Neuronal stem cell (in vitro differentiated cells): ENCODE measurements around the gene PBX2.
A peak's percentile ranks its signal among the peaks of the same experiment; 100 is the strongest.

Experiments used
- DNase-seq: peaks from one replicate; pipeline ENCODE4 v3.0.0-alpha.2; 2013; ENCODE audit warnings: low spot score
- H2AFZ ChIP-seq: one replicate; pipeline ENCODE4 v1.6.1; 2013; ENCODE audit warnings: mild to moderate bottlenecking, low read length, inconsistent platforms
- H2AK5ac ChIP-seq: 2 replicates; pipeline ENCODE4 v1.6.1; 2013; ENCODE audit warnings: low read depth, mild to moderate bottlenecking, inconsistent platforms, low read length, moderate library complexity, mixed read lengths
- H2BK120ac ChIP-seq: 2 replicates; pipeline ENCODE4 v1.6.1; 2013; ENCODE audit warnings: low read depth, mild to moderate bottlenecking, inconsistent platforms, low read length, moderate library complexity, mixed read lengths
- H2BK12ac ChIP-seq: one replicate; pipeline ENCODE4 v1.6.1; 2013; ENCODE audit warnings: low read length, inconsistent platforms
- H2BK15ac ChIP-seq: 2 replicates; pipeline ENCODE4 v1.6.1; 2013; ENCODE audit warnings: mild to moderate bottlenecking, low read length, inconsistent platforms, mixed read lengths
- H2BK5ac ChIP-seq: one replicate; pipeline ENCODE4 v1.6.1; 2013; ENCODE audit warnings: inconsistent platforms, mild to moderate bottlenecking, low read length, moderate library complexity
- H3K14ac ChIP-seq: one replicate; pipeline ENCODE4 v1.6.1; 2013; ENCODE audit warnings: low read length, inconsistent platforms
- H3K18ac ChIP-seq: 2 replicates; pipeline ENCODE4 v1.6.1; 2013; ENCODE audit warnings: low read length, inconsistent platforms
- H3K23ac ChIP-seq: 2 replicates; pipeline ENCODE4 v1.6.1; 2013; ENCODE audit warnings: low read depth, mild to moderate bottlenecking, mixed read lengths, low read length, inconsistent platforms; ENCODE audit not compliant: poor library complexity
- H3K27ac ChIP-seq: replicated peaks from 3 replicates; pipeline ENCODE4 v1.5.1; 2013; ENCODE audit warnings: low read length, inconsistent platforms
- H3K27me3 ChIP-seq, 3 experiments: 2 replicates each; pipeline ENCODE4 v1.6.1; 2013; ENCODE audit warnings: low read length in 3 of 3, mild to moderate bottlenecking in 2 of 3, inconsistent platforms in 1 of 3, low read depth in 1 of 3, mixed read lengths in 1 of 3, moderate library complexity in 1 of 3; ENCODE audit not compliant: control insufficient read depth in 3 of 3, insufficient read depth in 3 of 3
- H3K36me3 ChIP-seq, 2 donors: replicated peaks in 1 of 2; 2 replicates each; pipeline ENCODE4 v1.6.1; 2013; ENCODE audit warnings: low read length in 2 of 2; ENCODE audit not compliant: control insufficient read depth in 2 of 2, insufficient read depth in 2 of 2
- H3K4ac ChIP-seq: 2 replicates; pipeline ENCODE4 v1.6.1; 2013; ENCODE audit warnings: inconsistent platforms, mild to moderate bottlenecking, low read length, moderate library complexity
- H3K4me1 ChIP-seq, 2 donors: 1 replicate in 1 of 2; 2 replicates in 1 of 2; pipeline ENCODE4 v1.6.1; 2013; ENCODE audit warnings: low read length in 2 of 2, low read depth in 1 of 2; ENCODE audit not compliant: control insufficient read depth in 2 of 2, insufficient read depth in 1 of 2
- H3K4me2 ChIP-seq: one replicate; pipeline ENCODE4 v1.6.1; 2013; ENCODE audit warnings: mild to moderate bottlenecking, low read length, inconsistent platforms; ENCODE audit not compliant: insufficient read depth, poor library complexity, severe bottlenecking
- H3K4me3 ChIP-seq, 2 donors: 2 replicates each; pipeline ENCODE4 v1.5.1; 2013; ENCODE audit warnings: low read length in 2 of 2, mild to moderate bottlenecking in 2 of 2, inconsistent platforms in 1 of 2, moderate library complexity in 1 of 2
- H3K79me1 ChIP-seq: one replicate; pipeline ENCODE4 v1.6.1; 2013; ENCODE audit warnings: low read depth, mild to moderate bottlenecking, inconsistent platforms, low read length, moderate library complexity
- H3K9ac ChIP-seq: one replicate; pipeline ENCODE4 v1.6.1; 2013; ENCODE audit warnings: mild to moderate bottlenecking, low read depth, low read length, inconsistent platforms; ENCODE audit not compliant: poor library complexity
- H3K9me3 ChIP-seq, 2 donors: replicated peaks in 1 of 2; 2 replicates each; pipeline versions ENCODE3 to v1.6.1; 2013; ENCODE audit warnings: low read length in 2 of 2, mild to moderate bottlenecking in 2 of 2, inconsistent platforms in 1 of 2, low read depth in 1 of 2, mixed read lengths in 1 of 2, moderate library complexity in 1 of 2; ENCODE audit not compliant: control insufficient read depth in 2 of 2, insufficient read depth in 1 of 2
- H4K8ac ChIP-seq: one replicate; pipeline ENCODE4 v1.6.1; 2013; ENCODE audit warnings: low read depth, mild to moderate bottlenecking, inconsistent platforms, low read length, moderate library complexity
- H4K91ac ChIP-seq: one replicate; pipeline ENCODE4 v1.6.1; 2013; ENCODE audit warnings: low read length, low read depth, mild to moderate bottlenecking, inconsistent platforms; ENCODE audit not compliant: poor library complexity
- WGBS, 2 donors: extraction: QIAGEN DNeasy Blood & Tissue Kit; methylation state at CpG; one replicate each; pipeline ENCODE4 v1.1.7; 2013; ENCODE audit warnings: missing lambda C conversion rate in 2 of 2, mixed read lengths in 1 of 2; ENCODE audit not compliant: insufficient read length in 2 of 2, insufficient replicate concordance in 1 of 2; ENCODE audit errors: extremely low coverage in 2 of 2; 5-methylcytosine and 5-hydroxymethylcytosine counted together

Gene PBX2

DNA sequence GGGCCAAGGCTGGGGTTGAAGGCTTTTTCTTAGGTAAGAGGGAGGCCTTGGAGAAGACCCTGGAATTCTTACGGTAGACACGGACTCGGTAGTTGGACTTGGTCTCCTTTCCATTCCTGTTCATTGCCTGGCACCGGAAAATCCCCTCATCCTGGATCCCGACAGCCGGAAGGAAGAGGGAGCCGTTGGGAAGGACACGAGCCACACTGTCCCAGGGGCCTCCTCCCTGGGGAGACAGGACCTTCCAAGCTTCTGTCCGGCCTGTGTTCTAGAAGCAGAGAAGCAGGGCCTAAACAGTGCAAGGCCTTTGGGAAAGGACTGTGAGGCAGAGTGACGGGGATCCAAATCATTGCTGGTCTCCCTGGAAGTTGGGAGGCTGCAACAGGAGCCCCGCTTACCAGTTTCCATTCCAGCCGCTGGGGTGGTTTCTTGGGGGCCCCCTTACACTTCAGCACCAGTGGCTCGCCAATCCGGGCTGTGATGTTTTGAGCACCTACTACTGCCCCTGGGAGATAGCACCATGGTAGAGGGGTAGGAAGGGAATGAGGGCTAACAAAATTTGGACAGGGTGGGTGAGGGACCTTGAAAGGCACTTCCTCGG, 6.4 kb downstream of the PBX2 start:
- H3K9ac ChIP-seq = no peak overlapping the region
- H2BK120ac ChIP-seq = no peak overlapping the region
- peaks cover 39 to 74% of the 10 kb centered on the region in 2 donors for H3K36me3 ChIP-seq
- H3K27me3 ChIP-seq = no peaks in the 10 kb centered on the region
- no peak overlapping the region for H3K4ac ChIP-seq
- H4K91ac ChIP-seq = no peak overlapping the region
- DNase-seq = no peak
- H3K27ac ChIP-seq = no peak overlapping the region
- H3K18ac ChIP-seq = no peak overlapping the region
- H4K8ac ChIP-seq = no peak overlapping the region
- H3K9me3 ChIP-seq = no peaks in the 10 kb centered on the region
- no peak overlapping the region for H3K4me3 ChIP-seq
- H3K4me2 ChIP-seq = no peak overlapping the region
- no peak overlapping the region for H2BK15ac ChIP-seq
- no CpG with 5 or more reads among the region's 15 CpGs for WGBS, 2 donors
- peaks cover 5 to 9% of the 10 kb centered on the region in 2 donors for H3K4me1 ChIP-seq
- no peak overlapping the region for H2BK5ac ChIP-seq
- H3K23ac ChIP-seq = no peak overlapping the region
- H2AFZ ChIP-seq = no peak overlapping the region
- H3K79me1 ChIP-seq = peaks cover 7% of the 10 kb centered on the region
- no peak overlapping the region for H3K14ac ChIP-seq
- no peak overlapping the region for H2BK12ac ChIP-seq
- H2AK5ac ChIP-seq = no peak overlapping the region

DNA sequence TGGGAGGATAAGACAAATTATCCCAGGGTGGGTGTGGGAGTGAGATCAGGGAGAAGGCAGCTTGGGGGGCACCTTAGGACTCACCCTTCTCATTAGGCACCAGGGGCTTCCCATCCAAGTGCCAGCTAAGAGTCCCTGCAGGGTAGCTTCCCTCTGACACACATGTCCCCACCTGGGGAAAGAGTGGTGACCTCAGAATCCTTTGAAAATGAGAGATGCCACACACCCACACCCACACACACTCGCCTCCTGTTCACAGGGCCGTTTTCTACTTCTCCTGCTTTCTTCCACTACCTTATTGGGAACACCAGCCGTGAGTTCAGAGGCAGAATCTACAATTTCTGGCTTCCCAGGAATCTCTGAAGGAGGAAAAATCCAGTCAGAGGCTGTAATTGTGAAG, 7.0 kb downstream of the PBX2 start:
- Histone ChIP-seq H3K4me3 (no peak overlapping the region), H2AFZ (no peak overlapping the region), H2BK120ac (no peak overlapping the region), H3K18ac (no peak overlapping the region), H3K9me3 (no peaks in the 10 kb centered on the region), H3K4me2 (no peak overlapping the region), H3K4me1 (peaks cover 2 to 6% of the 10 kb centered on the region in 2 donors), H3K27me3 (no peaks in the 10 kb centered on the region), H3K4ac (no peak overlapping the region), H3K36me3 (peaks cover 39 to 73% of the 10 kb centered on the region in 2 donors), H2BK5ac (no peak overlapping the region), H3K79me1 (peaks cover 6% of the 10 kb centered on the region), H3K27ac (no peak overlapping the region), H2BK15ac (no peak overlapping the region), H2BK12ac (no peak overlapping the region), H3K23ac (no peak overlapping the region), H3K9ac (no peak overlapping the region), H4K8ac (no peak overlapping the region), H4K91ac (no peak overlapping the region), H2AK5ac (no peak overlapping the region), H3K14ac (no peak overlapping the region)
- no CpG with 5 or more reads among the region's 3 CpGs for WGBS, 2 donors
- no peak for DNase-seq

DNA sequence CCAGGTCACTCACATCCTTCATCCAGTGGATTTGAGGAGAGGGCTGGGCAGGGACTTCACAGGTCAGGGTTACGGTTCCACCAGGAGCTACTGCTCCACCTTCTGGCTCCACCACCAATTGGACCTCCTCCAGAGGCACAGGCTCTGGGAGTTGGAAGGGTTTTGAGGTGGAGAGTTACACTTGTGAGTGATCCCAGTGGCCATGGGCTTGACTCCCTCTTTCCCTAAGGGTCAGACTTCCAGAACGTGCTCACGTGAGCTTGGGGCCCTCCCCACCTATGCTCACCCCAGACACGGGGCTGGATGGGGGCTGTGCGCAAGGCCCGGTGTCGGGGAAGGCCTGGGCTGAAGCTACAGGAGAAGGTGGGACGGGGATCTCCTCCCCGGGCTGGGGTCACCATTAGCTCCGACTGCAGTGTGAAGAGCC, 7.4 kb downstream of the PBX2 start:
- H3K36me3 ChIP-seq = peaks cover 36 to 68% of the 10 kb centered on the region in 2 donors
- no peak overlapping the region for H3K27ac ChIP-seq
- H2BK120ac ChIP-seq = no peak overlapping the region
- H3K4me3 ChIP-seq = no peak overlapping the region
- H3K14ac ChIP-seq = no peak overlapping the region
- no peak overlapping the region for H2AFZ ChIP-seq
- H2BK5ac ChIP-seq = no peak overlapping the region
- WGBS, 2 donors = no CpG with 5 or more reads among the region's 10 CpGs
- no peak overlapping the region for H4K8ac ChIP-seq
- no peak overlapping the region for H3K4me2 ChIP-seq
- no peak overlapping the region for H3K9ac ChIP-seq
- H2AK5ac ChIP-seq = no peak overlapping the region
- peaks cover 2 to 4% of the 10 kb centered on the region in 2 donors for H3K4me1 ChIP-seq
- no peak overlapping the region for H3K4ac ChIP-seq
- no peak overlapping the region for H2BK12ac ChIP-seq
- no peak overlapping the region for H2BK15ac ChIP-seq
- DNase-seq = no peak
- peaks cover 3% of the 10 kb centered on the region for H3K79me1 ChIP-seq
- no peak overlapping the region for H3K18ac ChIP-seq
- no peaks in the 10 kb centered on the region for H3K27me3 ChIP-seq
- no peak overlapping the region for H4K91ac ChIP-seq
- no peak overlapping the region for H3K23ac ChIP-seq
- no peaks in the 10 kb centered on the region for H3K9me3 ChIP-seq

DNA sequence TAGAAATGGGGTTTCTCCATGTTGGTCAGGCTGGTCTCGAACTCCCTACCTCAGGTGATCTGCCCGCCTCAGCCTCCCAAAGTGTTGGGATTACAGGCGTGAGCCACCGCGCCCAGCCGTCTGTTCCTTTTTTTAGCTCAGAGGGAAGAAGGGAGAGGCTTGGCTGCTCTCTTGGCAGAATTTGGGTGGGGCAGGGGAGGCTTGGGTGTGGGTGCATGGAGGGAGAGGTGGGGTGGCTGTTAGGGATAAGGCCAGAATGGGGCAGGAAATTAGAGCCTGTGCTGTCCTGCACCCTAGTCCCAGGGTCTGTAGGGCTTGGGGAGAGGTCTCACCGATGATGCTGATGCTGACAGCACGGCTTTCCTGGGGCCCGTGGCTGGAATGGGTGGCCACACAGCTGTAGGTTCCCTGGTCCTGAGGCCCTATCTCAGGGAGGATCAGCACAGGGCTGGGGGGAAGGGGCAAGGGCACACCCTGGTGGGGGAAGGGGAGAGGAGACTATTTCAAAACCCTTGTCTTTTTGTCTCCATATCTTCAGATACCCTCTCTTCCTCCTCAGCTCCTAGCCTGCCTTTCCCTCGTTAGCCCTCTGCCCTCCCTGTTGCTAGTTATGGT, 8.0 kb downstream of the PBX2 start:
- Histone ChIP-seq H3K4me2 (no peak overlapping the region), H3K4ac (no peak overlapping the region), H2BK15ac (no peak overlapping the region), H3K4me3 (no peak overlapping the region), H3K18ac (no peak overlapping the region), H3K79me1 (no peaks in the 10 kb centered on the region), H3K36me3 (peaks cover 30 to 63% of the 10 kb centered on the region in 2 donors), H3K4me1 (peaks cover 3 to 4% of the 10 kb centered on the region in 2 donors), H4K8ac (no peak overlapping the region), H2AFZ (no peak overlapping the region), H2AK5ac (no peak overlapping the region), H3K27me3 (no peaks in the 10 kb centered on the region), H3K9me3 (no peaks in the 10 kb centered on the region), H2BK5ac (no peak overlapping the region), H2BK12ac (no peak overlapping the region), H3K27ac (no peak overlapping the region), H2BK120ac (no peak overlapping the region), H3K23ac (peak overlapping the region; percentile 62), H3K14ac (no peak overlapping the region), H3K9ac (no peak overlapping the region), H4K91ac (no peak overlapping the region)
- WGBS, 2 donors = no CpG with 5 or more reads among the region's 10 CpGs
- DNase-seq = no peak
